HG03066 (cell line): Measurements from ENCODE around the gene C14orf180.
"Not testable (repeated sequence)": the region's sequence is repeated elsewhere in the genome, so short reads cannot be mapped to it uniquely, and the experiment has no call there.

Source experiments
- ATAC-seq: cut with Tn5 transposase; IDR thresholded peaks from one replicate; pipeline ENCODE4 v1.9.1; 2021; ENCODE audit warnings: low read depth; ENCODE audit not compliant: unreplicated experiment

Gene C14orf180

DNA sequence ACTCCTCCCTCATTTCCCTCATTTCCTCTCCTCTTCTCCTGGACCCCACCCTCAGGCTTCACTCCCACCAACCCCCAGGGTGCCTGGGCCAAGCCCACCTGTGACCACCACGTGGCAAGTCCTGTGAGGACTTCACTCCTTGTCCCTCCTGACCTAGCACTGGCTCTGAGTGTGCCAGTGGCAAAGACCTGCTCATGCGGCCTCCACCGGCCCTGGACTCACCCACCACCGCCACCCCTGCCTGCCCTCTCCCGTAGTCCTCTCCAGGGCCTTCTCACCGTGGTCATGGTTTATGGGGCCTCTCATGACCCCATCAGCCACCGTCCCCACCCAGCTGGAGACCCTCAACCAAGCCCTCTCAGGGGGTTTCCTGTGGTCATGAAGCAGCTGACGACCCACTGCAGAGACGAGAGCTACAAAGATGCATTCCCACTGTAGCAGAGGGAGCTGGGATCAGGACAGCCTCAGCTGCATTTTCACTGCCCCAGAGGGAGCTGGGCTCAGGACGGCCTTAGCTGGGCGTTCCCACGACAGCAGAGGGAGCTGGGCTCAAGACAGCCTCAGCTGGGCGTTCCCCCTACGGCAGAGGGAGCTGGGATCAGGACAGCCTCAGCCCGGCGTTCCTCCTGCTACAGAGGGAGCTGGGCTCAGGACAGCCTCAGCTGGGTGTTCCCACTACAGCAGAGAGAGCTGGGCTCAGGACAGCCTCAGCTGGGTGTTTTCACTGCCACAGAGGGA, 3.2 kb upstream of the C14orf180 start:
- ATAC-seq, result no peak

DNA sequence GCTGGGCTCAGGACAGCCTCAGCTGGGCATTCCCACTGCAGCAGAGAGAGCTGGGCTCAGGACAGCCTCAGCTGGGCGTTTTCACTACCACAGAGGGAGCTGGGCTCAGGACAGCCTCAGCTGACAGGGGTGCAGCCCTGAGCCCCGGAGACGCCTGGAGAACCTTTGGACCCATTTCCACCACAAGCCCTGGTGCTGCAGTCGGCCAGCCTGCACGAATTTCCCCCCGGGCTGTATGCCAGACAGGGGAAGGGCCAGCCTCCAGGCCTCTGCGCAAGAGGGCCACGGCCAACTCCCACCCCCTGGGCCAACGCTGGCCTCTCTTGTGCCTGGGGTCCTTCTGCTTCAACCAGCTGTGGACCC, 2.6 kb upstream of the C14orf180 start:
- no peak for ATAC-seq

DNA sequence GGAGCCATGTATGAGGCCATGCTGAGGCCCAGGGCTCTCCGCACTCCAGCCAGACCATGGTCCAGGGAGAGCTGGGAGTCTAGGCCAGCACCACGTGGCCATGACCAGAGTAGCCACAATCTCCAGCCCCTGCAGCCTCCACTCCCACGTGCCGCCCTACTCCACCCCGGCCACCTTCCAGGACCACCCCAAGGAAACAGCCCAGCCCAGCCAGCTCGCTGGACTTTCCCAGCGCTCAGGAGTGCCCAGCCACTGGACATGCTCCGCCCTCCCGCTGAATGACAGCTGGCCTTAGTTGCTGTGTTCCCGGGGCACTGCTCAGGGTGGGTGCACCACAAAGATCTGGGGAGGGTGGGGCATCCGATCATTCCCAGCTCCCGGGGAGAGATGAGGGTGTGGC, 2.1 kb upstream of the C14orf180 start:
- ATAC-seq, result no peak

DNA sequence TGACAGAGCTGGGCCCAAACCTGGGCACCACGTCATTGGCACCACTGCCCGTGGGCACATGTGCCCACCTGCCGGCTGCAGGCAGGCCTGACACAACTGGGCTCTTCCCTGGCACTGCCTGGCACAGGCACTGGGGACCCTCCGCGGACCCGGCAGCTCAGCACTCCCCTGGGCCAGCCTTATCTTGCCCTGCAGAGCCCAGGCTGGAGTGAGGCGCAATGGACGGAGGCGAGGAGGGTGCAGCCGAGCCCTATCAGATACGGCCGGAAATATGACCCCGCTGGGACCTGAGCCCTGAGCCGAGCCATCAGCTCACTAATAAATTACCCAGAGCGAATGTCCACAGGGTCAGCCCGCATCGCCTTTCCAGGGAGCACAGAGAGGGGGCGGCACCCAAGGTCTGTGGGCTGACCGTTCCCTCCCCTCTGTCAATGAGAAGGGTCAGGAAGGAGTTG, 1.7 kb upstream of the C14orf180 start:
- no peak for ATAC-seq

DNA sequence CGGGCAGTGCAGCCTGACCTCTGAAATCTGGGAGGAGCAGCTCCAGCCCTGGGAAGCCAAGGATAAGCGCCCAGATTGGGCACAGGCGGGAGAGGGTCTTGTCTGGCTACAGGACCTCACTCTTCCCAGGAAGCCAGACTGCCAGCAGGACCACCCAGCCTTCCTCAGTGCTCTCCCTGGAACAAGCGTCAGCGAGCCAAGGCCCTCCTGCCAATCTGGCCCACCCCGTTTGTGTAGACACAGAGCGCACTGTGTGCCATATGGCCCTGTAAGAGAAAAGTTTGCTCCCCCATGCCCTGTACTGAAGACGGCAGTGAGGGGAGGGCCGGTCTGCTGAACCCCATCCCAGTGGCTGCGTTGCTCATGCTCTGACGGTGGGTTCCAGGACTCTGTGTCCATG, 1.2 kb upstream of the C14orf180 start:
- ATAC-seq, result no peak

DNA sequence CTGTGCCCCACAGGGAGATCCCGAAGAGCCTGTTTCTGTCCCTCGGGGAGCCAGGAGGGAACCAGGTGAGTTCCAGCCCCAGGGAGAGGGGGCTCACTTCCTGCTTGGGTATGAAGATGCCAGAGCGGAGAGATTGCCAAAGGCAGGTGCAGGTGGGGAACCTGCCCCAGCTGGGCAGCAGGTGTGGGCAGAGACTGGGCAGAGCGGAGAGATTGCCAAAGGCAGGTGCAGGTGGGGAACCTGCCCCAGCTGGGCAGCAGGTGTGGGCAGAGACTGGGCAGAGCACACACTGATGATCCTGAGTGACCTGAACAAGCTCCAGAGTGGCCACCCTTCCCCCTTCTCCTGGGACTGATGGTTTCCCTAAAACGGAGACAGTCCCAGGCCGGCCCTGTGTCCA, 375 bp downstream of the C14orf180 start:
- not testable (repeated sequence) for ATAC-seq

DNA sequence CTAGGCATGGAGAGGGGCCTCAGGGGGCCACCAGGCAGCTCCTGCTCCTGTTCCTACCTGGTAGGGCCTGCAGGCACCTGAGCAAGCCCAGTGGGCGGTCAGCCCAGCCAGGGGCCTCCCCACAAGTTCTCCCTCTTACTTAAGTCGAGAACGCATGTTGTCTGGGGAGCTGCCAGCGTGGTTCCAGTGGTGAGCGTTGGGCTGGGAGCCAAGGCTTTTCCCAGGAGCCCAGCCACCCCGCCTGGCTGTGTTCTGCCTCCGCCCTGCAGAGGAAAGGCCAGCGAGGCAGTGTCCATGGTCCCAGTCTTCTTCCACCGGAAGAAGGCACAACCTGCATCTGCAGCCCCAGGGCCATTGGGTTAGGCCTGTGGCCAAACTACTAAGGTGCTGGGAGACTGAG, 1.4 kb downstream of the C14orf180 start:
- ATAC-seq, result no peak

DNA sequence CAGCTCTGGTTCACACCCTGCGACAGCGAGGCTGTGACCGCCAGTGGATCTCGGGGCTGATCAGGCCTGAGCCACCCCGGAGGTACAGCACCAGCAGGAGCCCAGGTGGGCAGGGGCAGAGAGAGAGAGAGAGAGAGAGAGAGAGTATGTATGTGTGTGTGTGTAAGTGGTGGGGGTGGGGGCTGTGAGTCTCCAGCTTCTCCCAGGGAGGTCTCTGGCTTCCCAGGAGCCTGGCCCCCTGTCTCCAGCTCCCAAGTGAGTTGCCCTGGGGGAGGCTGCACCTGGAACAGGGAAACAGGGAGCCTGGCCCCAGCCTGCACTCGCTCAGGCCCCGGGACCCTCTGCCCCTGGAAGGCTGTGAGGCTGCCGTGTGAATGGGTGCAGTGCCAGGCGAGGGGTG, 2.0 kb downstream of the C14orf180 start:
- no peak for ATAC-seq

DNA sequence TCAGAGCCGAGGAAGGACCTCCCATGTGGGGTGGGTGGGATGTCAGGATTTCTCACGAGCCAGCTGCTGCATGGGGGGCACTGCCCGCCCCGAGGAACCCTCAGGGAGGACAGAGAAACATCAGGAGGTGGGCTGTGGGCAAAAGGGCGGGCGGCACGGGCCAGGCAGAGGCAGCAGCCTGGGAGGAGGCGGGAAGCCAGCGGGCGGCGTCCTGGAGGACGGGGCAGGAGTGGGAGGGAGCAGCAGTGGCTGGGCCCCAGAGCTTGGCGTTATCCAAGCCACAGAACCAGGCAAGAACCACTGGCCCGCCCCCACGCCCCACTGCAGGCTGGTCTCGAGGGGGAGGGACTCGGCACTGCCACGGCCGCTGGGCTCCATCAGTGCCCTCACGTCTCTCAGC, 2.4 kb downstream of the C14orf180 start:
- ATAC-seq, result no peak

DNA sequence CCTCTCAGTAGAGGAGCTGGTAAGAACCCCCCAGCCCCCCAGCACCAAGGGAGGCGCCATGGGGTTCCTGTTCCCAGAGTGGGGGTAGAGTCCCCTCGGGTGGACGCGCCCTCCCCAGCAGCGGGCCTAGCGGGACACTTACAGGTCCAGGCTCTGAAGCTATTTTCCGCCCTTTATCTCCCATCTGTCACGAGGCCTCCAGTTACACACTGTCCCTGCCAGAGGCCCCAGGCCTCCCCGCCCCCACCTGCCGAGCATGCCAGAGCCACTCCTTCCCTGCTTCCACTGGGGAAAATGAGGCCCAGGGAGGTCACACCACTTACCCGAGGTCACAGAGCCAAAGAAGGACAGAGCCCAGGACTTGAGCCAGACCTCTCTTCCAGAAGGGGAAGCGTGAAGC, 3.1 kb downstream of the C14orf180 start:
- no peak for ATAC-seq

DNA sequence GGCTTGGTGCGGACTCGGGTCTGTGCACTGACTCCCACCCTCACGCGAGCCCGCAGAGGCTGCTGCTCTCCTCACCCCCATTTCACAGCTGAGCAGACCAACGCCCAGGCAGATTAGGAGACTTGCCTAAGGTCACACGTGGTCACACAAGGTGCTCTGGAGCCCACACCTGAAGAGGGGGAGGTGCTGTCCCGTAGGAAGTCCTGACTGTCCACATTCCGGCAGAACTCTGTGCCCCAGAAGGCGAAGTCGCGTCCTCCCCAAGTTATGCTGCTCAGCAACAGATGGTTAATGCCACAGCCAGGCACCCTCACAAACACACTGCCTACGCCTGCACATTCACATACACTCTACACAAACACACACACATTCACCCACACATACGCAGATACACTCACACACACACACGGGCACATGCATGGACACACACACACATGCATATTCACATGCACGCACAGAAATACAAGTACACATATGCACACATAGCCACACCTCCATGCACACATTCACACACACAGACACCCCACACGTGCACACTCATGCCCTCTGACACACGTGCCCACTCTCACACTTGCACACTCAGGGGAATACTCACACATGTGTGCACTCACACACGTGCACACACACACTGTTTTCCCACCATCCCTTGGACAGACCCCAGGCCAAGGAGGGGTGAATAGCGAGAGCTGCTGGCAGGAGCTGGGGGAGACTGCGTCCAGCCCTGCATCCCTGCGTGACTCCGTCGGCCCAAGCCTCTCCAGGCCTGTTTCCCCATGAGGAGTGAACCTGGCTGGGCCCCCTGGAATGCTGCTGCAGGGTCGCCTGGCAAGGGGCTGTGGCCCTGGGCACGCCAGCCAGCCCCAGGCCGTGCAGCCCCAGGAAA, 4.1 kb downstream of the C14orf180 start:
- no peak for ATAC-seq

DNA sequence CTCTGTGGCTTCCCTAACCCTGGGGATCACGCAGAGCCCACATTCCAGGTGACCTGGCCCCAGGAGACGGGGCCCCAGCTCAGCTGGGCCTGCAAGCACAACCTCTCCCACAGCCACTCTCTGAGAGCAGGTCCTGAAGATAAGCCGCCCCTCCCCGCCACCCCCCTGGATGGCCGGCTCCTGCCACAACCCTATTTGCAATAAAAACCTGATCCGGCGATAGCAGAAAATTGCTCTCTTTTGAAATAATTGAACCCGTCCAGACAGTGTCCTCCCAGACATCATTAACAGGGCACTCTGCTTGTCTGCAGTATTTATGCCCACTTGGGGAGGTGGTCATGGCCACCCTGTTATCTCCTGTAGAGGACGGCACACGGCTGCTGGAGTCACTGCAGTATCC, 5.0 kb downstream of the C14orf180 start:
- ATAC-seq, result no peak

DNA sequence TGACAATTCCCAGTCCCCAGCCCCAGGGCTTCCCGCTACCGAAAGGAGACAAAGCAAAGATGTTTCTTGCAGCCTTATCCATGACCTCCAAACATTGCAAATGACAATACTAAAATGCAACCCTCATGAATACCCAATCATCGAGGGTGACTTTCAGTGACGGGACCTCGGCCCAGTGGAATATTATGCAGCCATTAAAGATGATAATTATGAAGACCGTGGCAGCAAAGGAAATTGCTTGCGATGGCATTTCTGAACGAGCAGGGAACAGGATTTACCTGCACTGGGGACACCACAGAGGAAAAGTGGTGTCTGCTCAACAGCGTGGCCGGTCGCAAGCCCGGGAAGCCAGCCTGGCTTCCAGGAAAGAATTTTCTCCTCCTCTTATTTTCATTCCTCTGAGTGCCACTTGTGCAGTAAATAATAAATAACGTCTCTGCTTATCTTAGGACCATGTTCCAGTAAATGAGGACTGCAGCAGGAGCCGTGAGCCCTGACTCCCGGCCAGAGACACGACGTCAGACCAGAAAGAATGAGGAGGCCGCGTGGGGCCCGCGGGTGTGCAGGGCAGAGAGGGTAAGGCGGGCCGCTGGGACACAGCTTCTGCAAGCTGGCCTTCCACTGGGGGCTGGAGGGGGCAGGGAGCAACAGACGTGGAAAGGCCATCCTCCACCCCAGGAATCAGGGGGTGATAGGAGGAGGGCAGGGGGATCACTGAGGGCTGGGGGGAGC, 6.6 kb downstream of the C14orf180 start:
- no peak for ATAC-seq

DNA sequence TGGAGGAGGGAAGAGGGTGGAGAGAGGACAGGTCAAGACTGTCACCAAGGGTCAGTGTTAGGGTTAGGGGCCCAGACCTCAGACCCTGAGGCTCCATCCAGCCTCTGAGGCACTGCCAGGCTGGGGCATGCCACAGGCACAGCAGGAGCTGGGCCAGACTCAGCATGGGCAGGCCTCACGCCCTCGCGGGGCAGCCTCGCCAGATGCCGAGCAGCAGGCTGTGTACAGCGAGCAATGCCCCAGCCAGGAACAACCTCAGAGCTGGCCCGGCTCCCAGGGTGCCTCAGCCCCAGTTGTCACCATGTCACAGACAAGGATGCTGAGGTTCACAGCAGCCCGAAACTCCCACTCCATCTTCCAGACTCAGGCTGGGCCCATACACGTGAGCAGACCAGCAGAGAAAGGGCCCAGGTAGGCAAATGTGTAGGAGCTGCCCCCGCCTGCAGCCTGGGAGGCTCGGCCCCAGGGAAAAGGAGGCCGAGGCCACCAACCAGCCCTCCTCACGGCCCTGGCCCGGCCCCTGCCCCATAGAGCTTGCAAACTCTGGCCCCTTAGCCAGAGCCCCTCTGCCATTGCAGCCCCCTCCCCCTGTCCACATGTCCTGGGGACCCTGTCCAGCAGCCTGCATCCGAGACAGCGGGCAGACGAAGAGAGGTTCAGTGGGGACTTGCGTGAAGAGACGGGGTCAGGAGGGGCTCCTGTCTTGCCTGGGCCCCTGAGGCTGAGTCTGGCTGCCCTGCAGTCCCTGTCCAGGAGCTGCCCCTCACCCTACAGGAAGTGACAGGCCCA, 7.5 kb downstream of the C14orf180 start:
- ATAC-seq, result no peak

DNA sequence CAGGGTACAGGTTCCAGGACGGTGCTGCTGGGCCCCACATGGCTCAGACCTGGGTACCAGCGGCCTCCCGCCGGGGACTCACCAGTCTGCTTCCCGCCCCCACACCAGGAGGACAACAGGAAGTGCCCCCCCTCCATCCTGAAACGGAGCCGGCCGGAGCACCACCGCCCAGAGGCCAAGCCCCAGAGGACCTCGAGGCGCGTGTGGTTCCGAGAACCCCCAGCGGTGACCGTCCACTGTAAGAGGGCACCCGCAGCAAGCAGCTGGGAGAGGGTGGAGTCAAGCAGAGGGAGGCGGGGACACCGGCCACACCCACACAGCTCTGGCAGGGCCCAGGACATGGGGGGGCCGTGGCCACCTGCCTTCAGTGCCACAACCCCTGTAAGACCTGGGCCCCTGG, 8.1 kb downstream of the C14orf180 start:
- no peak for ATAC-seq

DNA sequence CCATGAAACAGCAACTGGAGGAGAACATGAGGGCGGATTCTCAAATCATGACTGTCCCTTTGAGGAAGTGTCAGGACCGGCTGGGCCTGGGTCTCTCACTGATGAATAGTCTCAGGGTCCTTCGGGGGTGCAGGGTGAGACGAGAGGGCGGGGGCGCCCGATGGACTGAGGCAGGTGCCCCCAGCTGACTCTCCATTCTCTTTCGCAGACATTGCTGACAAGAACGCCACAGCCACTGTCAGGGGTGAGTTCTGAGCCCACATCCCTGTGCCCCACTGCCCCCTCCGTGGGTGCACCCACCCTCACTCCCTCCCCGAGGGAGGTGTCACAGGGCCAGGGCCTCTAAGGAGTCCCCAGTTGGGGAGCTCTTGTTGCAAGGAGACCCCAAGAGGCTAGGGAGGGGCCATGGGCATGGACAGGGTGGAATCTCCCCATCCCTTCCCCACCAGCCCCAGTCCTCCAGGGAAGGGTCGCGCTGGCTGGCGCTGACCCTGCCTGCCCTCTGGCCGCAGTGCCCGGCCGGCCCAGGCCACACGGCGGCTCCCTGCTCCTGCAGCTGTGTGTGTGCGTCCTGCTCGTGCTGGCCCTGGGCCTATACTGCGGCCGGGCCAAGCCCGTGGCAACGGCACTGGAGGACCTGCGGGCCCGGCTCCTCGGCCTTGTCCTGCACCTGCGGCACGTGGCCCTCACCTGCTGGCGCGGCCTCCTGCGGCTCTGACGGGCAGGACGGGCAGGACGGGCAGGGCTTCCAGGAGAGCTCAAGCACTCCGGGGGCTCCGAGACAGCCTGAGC, 8.7 kb downstream of the C14orf180 start:
- ATAC-seq, result no peak

DNA sequence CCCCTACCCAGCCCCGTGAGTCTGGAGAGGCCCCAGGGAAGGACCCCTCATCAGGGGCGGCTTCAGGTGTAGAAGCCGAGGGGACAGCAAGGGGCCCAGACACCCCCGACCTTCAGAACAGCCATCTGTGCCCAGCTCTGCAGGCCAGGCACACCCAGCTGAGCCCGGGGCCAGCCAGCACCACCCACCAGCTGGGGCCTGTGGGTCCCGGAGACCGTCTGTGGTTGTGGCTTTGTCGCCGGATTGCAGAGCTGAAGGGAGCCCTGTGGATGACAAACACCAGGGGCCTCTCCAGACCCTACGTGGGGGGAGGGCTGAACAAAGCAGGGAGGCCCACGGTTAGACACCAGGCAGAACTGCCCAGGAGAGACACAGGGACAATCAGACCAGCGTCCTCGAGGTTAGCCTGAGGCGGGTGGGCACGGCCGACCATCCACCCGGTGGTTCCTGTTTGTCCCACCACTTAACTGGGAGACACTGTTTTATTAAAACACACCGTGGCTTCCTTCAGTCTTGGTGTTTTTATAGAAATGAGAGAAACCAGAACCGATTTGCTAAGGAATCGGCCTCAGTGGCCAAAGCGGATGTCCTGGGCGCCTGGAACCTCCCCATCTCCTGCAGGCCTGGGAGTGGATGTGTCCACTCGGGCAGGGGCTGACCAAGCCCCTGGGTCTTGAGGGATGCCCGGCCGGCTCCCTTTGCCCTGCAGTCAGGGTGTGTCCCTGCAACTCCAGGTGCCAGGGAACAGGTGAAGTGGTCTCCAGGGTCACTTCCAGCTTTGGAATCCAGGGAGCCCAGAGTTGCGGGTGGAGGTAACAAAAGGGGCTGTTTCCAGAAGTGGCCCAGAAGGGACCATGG, 10.0 kb downstream of the C14orf180 start:
- no peak for ATAC-seq

DNA sequence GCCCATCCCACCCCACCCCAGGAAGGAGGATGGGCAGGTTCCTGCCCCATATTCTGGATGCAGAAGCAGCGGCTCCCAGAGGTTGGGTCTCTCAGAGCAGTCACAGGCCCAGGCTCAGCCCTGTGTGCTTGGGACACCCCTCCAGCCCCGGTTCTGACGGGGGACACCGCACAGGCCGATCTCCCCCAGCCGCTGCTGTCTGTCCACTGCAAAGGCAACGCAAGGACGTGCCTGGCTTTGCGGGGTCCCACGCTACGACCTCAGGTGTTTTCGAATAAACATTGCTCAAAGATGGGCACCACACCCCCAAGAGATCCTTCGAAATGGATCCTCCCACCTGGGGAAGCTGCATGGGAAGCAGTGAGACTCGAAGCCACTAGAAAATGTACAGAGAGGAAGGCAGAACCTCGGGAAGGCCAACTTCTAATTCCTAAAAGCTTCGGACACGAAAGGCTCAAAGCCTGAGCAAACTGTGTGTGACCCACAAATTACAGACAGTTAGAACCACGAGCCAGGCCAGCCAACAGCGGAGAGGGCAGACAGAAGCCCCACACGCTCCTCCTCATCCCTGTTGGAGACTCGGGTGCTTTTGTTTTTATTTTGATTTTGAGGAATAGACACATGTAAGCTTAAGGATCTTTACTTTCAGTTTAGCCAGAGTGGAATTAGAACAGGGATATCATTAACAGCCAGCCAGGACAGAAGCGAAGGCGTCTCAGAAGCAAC, 10.8 kb downstream of the C14orf180 start:
- ATAC-seq, result no peak
